K562 (cell line): ENCODE results near the gene ELOB. TPM values are rescaled to one million over a fixed set of nuclear protein-coding genes. Genes with fewer than 3 reads are reported as not detected.

Source experiments
- DEAF1 ChIP-seq: fragments of 450-650 bp; formaldehyde crosslinking; IDR thresholded peaks from 2 replicates; pipeline ENCODE4 v1.4.0; 2020; ENCODE audit warnings: mild to moderate bottlenecking, moderate library complexity
- ELF4 ChIP-seq: fragments of 450-650 bp; formaldehyde crosslinking; IDR thresholded peaks from 2 replicates; pipeline ENCODE4 v1.4.0; 2022; ENCODE audit warnings: missing genetic modification characterization
- FOXM1 ChIP-seq, 2 experiments: fragments of 450-650 bp in 1 of 2; sonication (generic) in 1 of 2; formaldehyde crosslinking in 1 of 2; IDR thresholded peaks; 2 replicates each; pipeline versions ENCODE4 v1.6.1 to v1.9.0; 2017 to 2022; ENCODE audit warnings: low read depth in 2 of 2, mild to moderate bottlenecking in 2 of 2, missing genetic modification reagents in 1 of 2, moderate library complexity in 1 of 2
- GATA2 ChIP-seq: sonication (generic); formaldehyde crosslinking; IDR thresholded peaks from 2 replicates; pipeline ENCODE4 v1.4.0; 2020; ENCODE audit warnings: mild to moderate bottlenecking, missing genetic modification reagents
- HES1 ChIP-seq: fragments of 450-650 bp; IDR thresholded peaks from 2 replicates; pipeline ENCODE4 v1.6.1; 2016; ENCODE audit warnings: low read depth, mild to moderate bottlenecking, moderate library complexity
- MCM2 ChIP-seq: fragments of 450-650 bp; IDR thresholded peaks from 2 replicates; pipeline ENCODE4 v1.6.1; 2017; ENCODE audit warnings: low read depth, mild to moderate bottlenecking
- NFATC3 ChIP-seq: fragments of 450-650 bp; IDR thresholded peaks from 2 replicates; pipeline ENCODE4 v1.6.1; 2017; ENCODE audit warnings: mild to moderate bottlenecking
- NR3C1 ChIP-seq: sonication (generic); formaldehyde crosslinking; IDR thresholded peaks from 2 replicates; pipeline ENCODE4 v1.8.1; 2022; ENCODE audit warnings: missing genetic modification reagents
- PCBP2 ChIP-seq: fragments of 200-400 bp; formaldehyde crosslinking; IDR thresholded peaks from 2 replicates; pipeline ENCODE4 v1.6.1; 2018; ENCODE audit warnings: low read length, low read depth, mild to moderate bottlenecking, moderate library complexity; ENCODE audit not compliant: poor library complexity, severe bottlenecking
- POLR3G ChIP-seq: IDR thresholded peaks from 2 replicates; pipeline ENCODE4 v1.6.1; 2011; ENCODE audit not compliant: insufficient read length, insufficient replicate concordance; ENCODE audit errors: extremely low read depth
- RAD51 ChIP-seq: fragments of 450-650 bp; IDR thresholded peaks from 2 replicates; pipeline ENCODE4 v1.7.1; 2016; ENCODE audit warnings: low read depth, mild to moderate bottlenecking, borderline replicate concordance
- RBM34 ChIP-seq: fragments of 200-400 bp; formaldehyde crosslinking; IDR thresholded peaks from 2 replicates; pipeline ENCODE4 v1.6.1; 2018; ENCODE audit warnings: low read length, borderline replicate concordance; ENCODE audit not compliant: insufficient read depth
- SAFB ChIP-seq: fragments of 200-400 bp; formaldehyde crosslinking; IDR thresholded peaks from 2 replicates; pipeline ENCODE4 v1.6.1; 2017; ENCODE audit warnings: low read depth, low read length, borderline replicate concordance
- SP1 ChIP-seq: sonication (generic); formaldehyde crosslinking; IDR thresholded peaks from 2 replicates; pipeline ENCODE4 v1.8.1; 2022; ENCODE audit warnings: mild to moderate bottlenecking, missing genetic modification reagents
- SUPT5H ChIP-seq: fragments of 450-650 bp; IDR thresholded peaks from 2 replicates; pipeline ENCODE4 v1.6.1; 2016
- TGIF2 ChIP-seq: sonication (generic); formaldehyde crosslinking; IDR thresholded peaks from 2 replicates; pipeline ENCODE4 v1.8.1; 2022; ENCODE audit warnings: mild to moderate bottlenecking, missing genetic modification reagents, moderate library complexity
- ZBTB34 ChIP-seq: fragments of 250-450 bp; sonication (Bioruptor Pico); IDR thresholded peaks from 2 replicates; pipeline ENCODE4 v1.8.0; 2021; ENCODE audit warnings: mild to moderate bottlenecking, moderate library complexity
- ZNF140 ChIP-seq: fragments of 250-450 bp; sonication (Bioruptor Pico); IDR thresholded peaks from 2 replicates; pipeline ENCODE4 v1.8.0; 2021; ENCODE audit warnings: moderate library complexity, mild to moderate bottlenecking, inconsistent platforms
- ZNF146 ChIP-seq: IDR thresholded peaks from one replicate; pipeline ENCODE4 v1.6.1; 2018; ENCODE audit warnings: missing compliant biosample characterization; ENCODE audit not compliant: unreplicated experiment
- ZNF518B ChIP-seq: fragments of 250-450 bp; sonication (Bioruptor Pico); IDR thresholded peaks from 2 replicates; pipeline ENCODE4 v1.5.0; 2021; ENCODE audit warnings: mild to moderate bottlenecking, moderate library complexity
- polyA plus RNA-seq, 8 experiments: library from polyadenylated mRNA; depleted of rRNA in 4 of 8; stranded (reverse) in 5 of 8; unstranded in 3 of 8; fragments of >200 nt; fragmentation: Nextera tagmentation in 2 of 8; fragmentation: Illumina TruSeq in 1 of 8; extraction: Ambion mirVana in 2 of 8; extraction: Trizol in 1 of 8; gene quantifications; 2 replicates each; pipeline versions ENCODE4 v1.2.1 to v1.2.3, GENCODE V29; 2011 to 2014; ENCODE audit warnings: inconsistent platforms in 1 of 8, missing spikeins in 1 of 8
- total RNA-seq, 7 experiments: library from RNA; depleted of rRNA in 6 of 7; stranded (reverse); fragments of >200 nt in 6 of 7; fragmentation: Illumina TruSeq in 2 of 7; extraction: Trizol in 2 of 7; gene quantifications; 2 replicates each; pipeline versions ENCODE4 v1.2.1 to v1.2.3, GENCODE V29; 2011 to 2021; ENCODE audit warnings: low replicate concordance in 1 of 7

ELOB gene
- total and polyA plus RNA-seq, 9 of the 15 experiments (the other 6 are each of a cell fraction or from before 2014, with no cell fraction given): 63.2 to 791 (median 237) TPM

DNA sequence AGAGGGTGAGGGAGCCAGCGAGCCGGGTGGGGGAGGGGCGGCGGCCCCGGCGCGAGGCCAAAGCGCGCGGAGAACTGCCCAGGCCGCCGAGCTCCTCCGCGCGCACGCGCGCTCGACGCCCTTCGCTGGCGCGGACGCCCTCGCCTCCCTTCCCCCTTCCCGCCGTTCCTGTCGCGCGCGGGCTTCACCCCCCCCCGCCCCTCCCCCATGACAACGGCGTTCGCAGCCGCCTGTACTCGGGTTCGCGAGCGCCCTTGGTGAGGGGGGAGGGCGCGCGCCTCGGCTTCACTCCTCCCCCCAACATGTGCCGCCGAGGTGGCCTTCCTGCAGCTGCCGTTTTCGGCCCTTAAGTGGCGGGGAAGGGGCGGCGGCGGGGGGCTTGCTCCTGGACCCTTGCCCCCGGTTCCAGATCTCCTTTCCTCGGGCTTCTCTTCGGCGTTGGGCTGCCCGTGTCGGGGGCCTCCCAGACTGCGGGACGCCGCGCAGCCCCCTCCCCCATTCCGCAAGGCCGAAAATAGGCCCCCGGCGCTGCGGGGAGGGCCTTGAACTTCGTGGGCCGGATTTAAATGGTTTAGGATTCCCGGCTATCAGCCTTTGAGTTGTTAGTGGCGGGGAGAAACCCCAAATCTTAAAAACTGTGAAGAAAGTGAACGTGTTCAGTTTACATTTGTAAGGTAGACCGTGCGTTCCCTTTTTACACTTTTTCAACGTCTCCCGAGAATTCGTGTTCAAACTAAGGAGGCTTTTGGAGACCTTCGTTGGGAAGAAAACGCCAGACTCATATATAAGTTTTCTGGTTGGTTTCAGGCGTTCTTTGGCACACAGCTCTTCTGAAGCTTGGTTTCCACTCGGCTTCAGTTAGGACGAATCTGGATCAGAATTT is 24.0 kb downstream of the ELOB start (continued):
- TF ChIP-seq TGIF2 (CRISPR knock-in tag) (0 out of 2 replicates have a peak, but pooled peaks have one; percentile 29), GATA2 (CRISPR knock-in tag) (no peak), SAFB (peak; percentile 55; the same call in 1 of the 2 replicates), RAD51 (no peak), ZNF146 (CRISPR knock-in tag) (no peak), SUPT5H (peak; percentile 15; the same call in 1 of the 2 replicates), MCM2 (no peak), NR3C1 (CRISPR knock-in tag) (no peak; the same call in 1 of the 2 replicates), POLR3G (no peak), NFATC3 (no peak), ZBTB34 (CRISPR knock-in tag) (no peak), SP1 (CRISPR knock-in tag) (no peak), PCBP2 (peak; percentile 80), ZNF140 (CRISPR knock-in tag) (no peak), HES1 (no peak), RBM34 (no peak), DEAF1 (CRISPR knock-in tag) (no peak), FOXM1 (IDR thresholded peaks at IDR 0.05; ENCODE audit: low read depth) (no peak; the same call in 1 of the 2 replicates), FOXM1 (CRISPR knock-in tag; IDR thresholded peaks at IDR 0.05; ENCODE audit: low read depth) (peak; percentile 49; the same call in 1 of the 2 replicates), ZNF518B (CRISPR knock-in tag) (no peak), ELF4 (CRISPR knock-in tag) (no peak)
